ENCODE results near the gene LINGO3.

DNA sequence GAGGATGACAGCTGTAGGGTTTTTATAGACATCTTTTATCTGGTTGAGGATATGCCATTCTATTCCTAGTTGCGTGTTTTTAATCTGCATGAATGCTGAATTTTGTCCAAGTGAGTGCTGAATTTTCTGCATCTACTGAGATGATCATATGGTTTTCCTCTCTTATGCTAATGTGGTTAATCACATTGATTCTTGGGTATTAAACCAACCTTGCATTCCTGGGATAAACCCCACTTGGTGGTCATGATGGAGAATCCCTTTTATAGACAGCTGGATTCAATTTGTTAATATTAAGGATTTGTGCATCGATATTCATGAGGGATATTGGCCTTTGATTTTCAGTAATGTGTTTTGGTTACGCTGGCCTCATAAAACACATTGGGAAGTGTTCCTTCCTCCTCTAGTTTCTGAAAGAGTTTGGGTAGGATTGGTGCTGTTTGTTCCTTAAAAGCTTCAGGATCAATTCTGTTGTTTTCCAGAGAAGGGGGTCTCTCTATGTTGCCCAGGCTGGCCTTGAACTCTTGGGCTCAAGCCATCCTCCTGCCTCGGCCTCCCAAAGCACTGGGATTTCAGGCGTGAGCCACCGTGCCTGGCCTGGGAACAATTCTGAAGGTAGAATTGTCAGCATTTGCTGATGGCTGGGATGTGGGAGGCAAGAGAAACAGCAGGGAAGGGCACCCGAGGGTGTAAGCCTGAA lies 7.3 kb upstream of the LINGO3 start:
- TF ChIP-seq POLR2A (IDR thresholded peaks at IDR 0.05; ENCODE audit: low read depth, low read length): no peak
- no peak for TF ChIP-seq POLR2AphosphoS5 (IDR thresholded peaks at IDR 0.05; ENCODE audit: low read depth, low read length)
- TF ChIP-seq TAF1 (IDR thresholded peaks at IDR 0.05; ENCODE audit: borderline replicate concordance, low read depth, low read length): no peak

Measured in GM12892 (cell line).